ENCODE results near the gene DDX47. TPM values are rescaled to one million over a fixed set of nuclear protein-coding genes. Genes with fewer than 3 reads are reported as not detected.

Gene DDX47
- total and polyA plus RNA-seq, 2 of the 4 experiments (the other 2 are of a cell fraction) = 77.8 to 89.5 TPM

DNA sequence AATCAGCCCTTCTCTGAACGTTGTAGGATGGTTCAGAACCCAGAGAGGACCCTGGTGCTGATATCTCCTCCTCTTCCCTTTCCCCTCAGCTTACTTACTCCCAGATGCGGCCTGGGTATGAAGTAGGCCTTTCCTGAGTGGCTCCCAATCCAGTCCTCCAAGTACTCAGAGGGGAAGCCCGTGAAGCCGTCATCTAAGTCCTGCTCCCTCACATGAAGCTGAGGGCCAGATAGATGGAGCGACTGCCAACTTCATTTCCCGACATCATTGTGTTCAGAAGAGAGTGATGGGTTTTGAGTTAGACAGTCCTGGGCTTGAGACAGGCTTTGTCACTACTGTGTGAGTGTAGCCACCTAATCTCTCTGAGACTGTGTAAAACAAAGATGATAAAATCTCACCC, 25.0 kb upstream of the DDX47 start:
- Histone ChIP-seq H3K4me1 (ENCODE audit: control insufficient read depth, insufficient read depth, low read length) (peaks cover 19% of the 10 kb centered on the region), H2BK5ac (ENCODE audit: low read depth, low read length, poor library complexity, severe bottlenecking) (peak overlapping the region; percentile 15), H3K36me3 (ENCODE audit: control insufficient read depth, insufficient read depth, low read length) (no peaks in the 10 kb centered on the region), H4K91ac (ENCODE audit: insufficient read depth, low read depth, low read length) (peak overlapping the region; percentile 96), H3K18ac (ENCODE audit: low read depth, low read length) (no peak overlapping the region; the same call in 1 of the 2 replicates), H2BK20ac (ENCODE audit: low read depth, low read length) (peak overlapping the region; percentile 83), H3K79me1 (ENCODE audit: low read depth in 1 of 2, low read length in 2 of 2) (peaks cover 8 to 37% of the 10 kb centered on the region in 2 experiments; a peak in 3 of 4 replicates), H2BK15ac (ENCODE audit: low read depth, low read length) (peak overlapping the region; percentile 98; the same call in 2 of the 3 replicates), H3K27me3 (ENCODE audit: control insufficient read depth, insufficient read depth, low read length) (no peaks in the 10 kb centered on the region), H3K56ac (ENCODE audit: extremely low read depth, insufficient read depth, low read length) (no peak overlapping the region), H2AFZ (replicated peaks; ENCODE audit: low read length, poor library complexity) (no peak overlapping the region), H2BK120ac (ENCODE audit: low read depth, low read length) (peak overlapping the region; percentile 91; the same call in 1 of the 2 replicates), H2AK5ac (ENCODE audit: low read depth, low read length) (peak overlapping the region; percentile 96), H3K27ac (ENCODE audit: insufficient read depth, low read length) (no peak overlapping the region), H3K4me3 (ENCODE audit: insufficient read depth, low read depth, low read length) (no peak overlapping the region), H4K8ac (ENCODE audit: low read depth in 2 of 2, low read length in 2 of 2) (peak overlapping the region; percentile 89 to 99), H3K4me2 (ENCODE audit: low read depth, low read length) (no peak overlapping the region), H3K9me1 (ENCODE audit: insufficient read depth, low read length) (peaks cover 8% of the 10 kb centered on the region; the same call in 1 of the 2 replicates), H4K20me1 (ENCODE audit: insufficient read depth, low read length) (no peaks in the 10 kb centered on the region), H2AK9ac (replicated peaks; ENCODE audit: low read depth, low read length, poor library complexity) (peak overlapping the region; percentile 45), H4K5ac (ENCODE audit: low read depth, low read length) (peak overlapping the region; percentile 93), H3K14ac (replicated peaks; ENCODE audit: low read depth, low read length) (peak overlapping the region; percentile 35; the same call in 1 of the 2 replicates), H3K23ac (ENCODE audit: low read depth, low read length) (peak overlapping the region; percentile 98), H3K4ac (ENCODE audit: low read depth, low read length) (peak overlapping the region; percentile 97), H3K9me3 (ENCODE audit: control insufficient read depth, insufficient read depth, low read length) (no peaks in the 10 kb centered on the region), H3K9ac (ENCODE audit: low read depth, low read length) (peak overlapping the region; percentile 38; the same call in 1 of the 2 replicates)
- intact Hi-C loops (cut with micrococcal nuclease) (loop anchor here (1.0 to 10.0 kb wide), 7 partner anchors 49 to 434 kb away; no protein-coding TSS in a partner anchor), dilution Hi-C loops (cut with HindIII; ENCODE audit: low sequenced_read_pairs, unreplicated experiment) (no loop called here), in situ Hi-C loops (cut with MboI; ENCODE audit: low sequenced_read_pairs) (no loop called here)
- WGBS, 2 experiments (ENCODE audit: extremely low coverage in 2 of 2, insufficient read length in 1 of 2) = 90% methylated on average over 2 of the region's 6 CpGs; no CpG with 5 or more reads in 1 of the 2 experiments
- DNase-seq (peak; percentile 16), ATAC-seq (ENCODE audit: low read depth) (no peak)
- BruUV-seq (replicated peaks) = no TSS peak
- ChIA-PET CTCF (interaction anchor here (0.6 to 1.2 kb wide), 3 partner anchors 9 to 75 kb away, joined by 3 to 4 read pairs (median 4); partner anchors contain the start of gene DDX47), POLR2A (ENCODE audit: unreplicated experiment) (interaction anchor here (1.0 kb wide), 1 partner anchor 63 kb away, joined by 5 read pairs; no protein-coding TSS in a partner anchor)
- TF ChIP-seq, protein P1, sequence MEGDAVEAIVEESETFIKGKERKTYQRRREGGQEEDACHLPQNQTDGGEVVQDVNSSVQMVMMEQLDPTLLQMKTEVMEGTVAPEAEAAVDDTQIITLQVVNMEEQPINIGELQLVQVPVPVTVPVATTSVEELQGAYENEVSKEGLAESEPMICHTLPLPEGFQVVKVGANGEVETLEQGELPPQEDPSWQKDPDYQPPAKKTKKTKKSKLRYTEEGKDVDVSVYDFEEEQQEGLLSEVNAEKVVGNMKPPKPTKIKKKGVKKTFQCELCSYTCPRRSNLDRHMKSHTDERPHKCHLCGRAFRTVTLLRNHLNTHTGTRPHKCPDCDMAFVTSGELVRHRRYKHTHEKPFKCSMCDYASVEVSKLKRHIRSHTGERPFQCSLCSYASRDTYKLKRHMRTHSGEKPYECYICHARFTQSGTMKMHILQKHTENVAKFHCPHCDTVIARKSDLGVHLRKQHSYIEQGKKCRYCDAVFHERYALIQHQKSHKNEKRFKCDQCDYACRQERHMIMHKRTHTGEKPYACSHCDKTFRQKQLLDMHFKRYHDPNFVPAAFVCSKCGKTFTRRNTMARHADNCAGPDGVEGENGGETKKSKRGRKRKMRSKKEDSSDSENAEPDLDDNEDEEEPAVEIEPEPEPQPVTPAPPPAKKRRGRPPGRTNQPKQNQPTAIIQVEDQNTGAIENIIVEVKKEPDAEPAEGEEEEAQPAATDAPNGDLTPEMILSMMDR (conservative IDR thresholded peaks at IDR 0.05; ENCODE audit: low read depth, low read length) = no peak
- TF ChIP-seq BHLHE40 (IDR thresholded peaks at IDR 0.05; ENCODE audit: low read depth, low read length) (no peak), NFE2L2 (IDR thresholded peaks at IDR 0.05; ENCODE audit: low read depth, low read length) (no peak), RCOR1 (IDR thresholded peaks at IDR 0.05; ENCODE audit: insufficient replicate concordance, low read length) (no peak), FOS (IDR thresholded peaks at IDR 0.05; ENCODE audit: low read depth, low read length) (no peak)
